HFF-Myc (cell line): ENCODE data around the gene NAA50.

ENCODE experiments used
- DNase-seq: peaks from one replicate; pipeline ENCODE4 v3.0.0-alpha.2; 2011; ENCODE audit warnings: low read depth; ENCODE audit errors: extremely low read depth
- H3K4me3 ChIP-seq: replicated peaks from 2 replicates; pipeline ENCODE4 v1.5.1; 2011; ENCODE audit warnings: low read depth, mild to moderate bottlenecking, control low read depth, low read length
- TF ChIP-seq, protein P1 (sequence below): IDR thresholded peaks from 2 replicates; pipeline ENCODE4 v1.5.1; 2012; ENCODE audit warnings: mild to moderate bottlenecking, low read depth, low read length, control low read depth; ENCODE audit errors: missing control alignments

Gene NAA50

GRCh38 chr3:113677737-113678136 is 68.3 kb downstream of the NAA50 start:
- DNase-seq, result no peak
- H3K4me3 ChIP-seq, result no peak overlapping the region
- TF ChIP-seq, protein P1, sequence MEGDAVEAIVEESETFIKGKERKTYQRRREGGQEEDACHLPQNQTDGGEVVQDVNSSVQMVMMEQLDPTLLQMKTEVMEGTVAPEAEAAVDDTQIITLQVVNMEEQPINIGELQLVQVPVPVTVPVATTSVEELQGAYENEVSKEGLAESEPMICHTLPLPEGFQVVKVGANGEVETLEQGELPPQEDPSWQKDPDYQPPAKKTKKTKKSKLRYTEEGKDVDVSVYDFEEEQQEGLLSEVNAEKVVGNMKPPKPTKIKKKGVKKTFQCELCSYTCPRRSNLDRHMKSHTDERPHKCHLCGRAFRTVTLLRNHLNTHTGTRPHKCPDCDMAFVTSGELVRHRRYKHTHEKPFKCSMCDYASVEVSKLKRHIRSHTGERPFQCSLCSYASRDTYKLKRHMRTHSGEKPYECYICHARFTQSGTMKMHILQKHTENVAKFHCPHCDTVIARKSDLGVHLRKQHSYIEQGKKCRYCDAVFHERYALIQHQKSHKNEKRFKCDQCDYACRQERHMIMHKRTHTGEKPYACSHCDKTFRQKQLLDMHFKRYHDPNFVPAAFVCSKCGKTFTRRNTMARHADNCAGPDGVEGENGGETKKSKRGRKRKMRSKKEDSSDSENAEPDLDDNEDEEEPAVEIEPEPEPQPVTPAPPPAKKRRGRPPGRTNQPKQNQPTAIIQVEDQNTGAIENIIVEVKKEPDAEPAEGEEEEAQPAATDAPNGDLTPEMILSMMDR, result no peak

GRCh38 chr3:113676261-113676660 is 69.8 kb downstream of the NAA50 start:
- DNase-seq, result no peak
- TF ChIP-seq, protein P1, result no peak
- no peak overlapping the region for H3K4me3 ChIP-seq

DNA sequence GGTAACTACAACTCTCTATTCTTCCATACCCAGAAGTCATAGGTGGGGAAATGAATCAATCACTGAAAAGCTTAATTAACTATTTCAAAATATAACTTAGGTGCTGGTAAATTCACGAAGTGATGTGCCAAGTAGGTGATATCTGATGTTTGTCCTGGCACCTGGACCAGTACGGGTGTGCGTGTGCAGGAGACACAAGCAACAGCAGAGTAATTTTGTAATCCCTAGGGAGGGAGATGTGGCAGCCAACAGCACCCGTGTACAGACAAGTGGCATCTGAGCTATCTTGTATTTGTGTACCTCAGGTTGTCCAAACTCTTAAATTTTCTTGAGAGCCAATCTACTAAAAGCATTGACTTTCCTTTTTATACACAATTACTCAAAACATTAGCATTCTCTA is 72.5 kb downstream of the NAA50 start:
- H3K4me3 ChIP-seq, result no peak overlapping the region
- no peak for DNase-seq
- TF ChIP-seq, protein P1, result no peak

- H3K4me3 ChIP-seq, result no peak overlapping the region
- peak; percentile 65 for DNase-seq
- TF ChIP-seq, protein P1, result no peak
These were observed 78.0 kb downstream of the NAA50 start for GRCh38 chr3:113668015-113668414.
